Frontal cortex (tissue), 4 donors: Measurements from ENCODE around the gene PNCK. TPM values are rescaled to one million over a fixed set of nuclear protein-coding genes. Genes with fewer than 3 reads are reported as not detected.

Experiments used
- DNase-seq, 2 donors: peaks; one replicate each; pipeline ENCODE4 v3.0.0; 2012; ENCODE audit warnings: low spot score in 2 of 2
- FAIRE-seq: peaks from 2 replicates; lab custom pipeline; 2012; peaks lifted over from hg19 to GRCh38; lab: Jason Lieb, UNC
- small RNA-seq: library from RNA; depleted of rRNA; stranded (forward); fragments of <200 nt; gene quantifications from one replicate; pipeline ENCODE3, GENCODE V24; 2014
- total RNA-seq: library from RNA; depleted of rRNA; stranded (reverse); fragments of >200 nt; gene quantifications from one replicate; pipeline ENCODE4 v1.2.3, GENCODE V29; 2014
- donor health status: control.
- donor health status: control.
- donor health status: control.

PNCK gene
- total RNA-seq, 1 donor from 2014 or later, result 18.3 TPM

DNA sequence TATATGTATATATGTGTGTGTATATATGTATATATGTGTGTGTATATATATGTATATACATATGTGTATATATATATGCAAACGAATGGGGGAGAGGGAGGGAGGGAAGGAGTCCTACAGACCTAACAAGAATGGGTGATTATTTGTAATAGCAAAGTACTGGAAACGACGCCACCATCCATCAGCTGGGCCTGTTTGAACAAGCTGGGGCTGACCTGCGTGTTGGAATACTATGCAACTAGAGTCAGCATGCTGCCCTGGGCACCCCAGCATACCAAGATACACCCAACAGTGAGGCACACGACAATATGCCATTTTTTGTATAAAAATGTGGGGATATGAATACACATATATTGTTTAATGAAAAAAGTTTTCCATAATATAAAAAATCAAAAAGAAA, 53.0 kb downstream of the PNCK start:
- FAIRE-seq (no peak), DNase-seq (no peak)

Small RNA genes within 50 kb of the gene (small RNA-seq; reads per million reads assigned to genes)
- gene RN7SL687P, result not detected

Other genes with a start within 250 kb of the PNCK start
- 2.9 TPM for gene TREX2, start 227.8 kb downstream of the PNCK start, total RNA-seq
- gene HAUS7, start 203.2 kb downstream of the PNCK start, total RNA-seq, result 6.5 TPM
- gene BGN, start 178.8 kb downstream of the PNCK start, total RNA-seq, result 1.6 TPM
- 7.3 TPM for gene ATP2B3, start 156.2 kb downstream of the PNCK start, total RNA-seq
- gene CCNQ, start 74.7 kb downstream of the PNCK start, total RNA-seq, result 21.2 TPM
- 2.9 TPM for gene DUSP9, start 26.6 kb downstream of the PNCK start, total RNA-seq
- 12.2 TPM for gene SLC6A8, start 14.1 kb upstream of the PNCK start, total RNA-seq
- 57.5 TPM for gene BCAP31, start 50.6 kb upstream of the PNCK start, total RNA-seq
- 3.7 TPM for gene ABCD1, start 51.0 kb upstream of the PNCK start, total RNA-seq
- 0.82 TPM for gene PLXNB3, start 90.4 kb upstream of the PNCK start, total RNA-seq
- gene SRPK3, start 107.2 kb upstream of the PNCK start, total RNA-seq, result under 0.01 TPM
- gene IDH3G, start 120.6 kb upstream of the PNCK start, total RNA-seq, result 49.7 TPM
- 84.4 TPM for gene SSR4, start 120.9 kb upstream of the PNCK start, total RNA-seq
- gene PDZD4, start 156.7 kb upstream of the PNCK start, total RNA-seq, result 165 TPM
- 101 TPM for gene L1CAM, start 212.4 kb upstream of the PNCK start, total RNA-seq
- gene AVPR2, start 230.9 kb upstream of the PNCK start, total RNA-seq, result not detected